HFFc6 (cell line): ENCODE data around the gene NEIL3. TPM values are rescaled to one million over a fixed set of nuclear protein-coding genes. Genes with fewer than 3 reads are reported as not detected.

Experiments
- DNase-seq: peaks from one replicate; pipeline ENCODE4 v3.0.0-alpha.2; 2018
- H3K27ac Mint-ChIP-seq: 2 replicates; pipeline ENCODE4 v1.8.0; 2020; ENCODE audit warnings: mild to moderate bottlenecking, mixed read lengths
- H3K27me3 Mint-ChIP-seq: 2 replicates; pipeline ENCODE4 v1.8.0; 2021; ENCODE audit warnings: mild to moderate bottlenecking, moderate library complexity, mixed read lengths; ENCODE audit not compliant: insufficient read depth
- H3K36me3 Mint-ChIP-seq: 2 replicates; pipeline ENCODE4 v1.8.0; 2021; ENCODE audit warnings: low read depth, mixed read lengths
- H3K4me1 Mint-ChIP-seq: 2 replicates; pipeline ENCODE4 v1.8.0; 2020; ENCODE audit warnings: low read depth, mixed read lengths
- H3K4me3 Mint-ChIP-seq: 2 replicates; pipeline ENCODE4 v1.8.0; 2020; ENCODE audit warnings: mild to moderate bottlenecking, moderate library complexity, mixed read lengths
- H3K9me3 Mint-ChIP-seq: 2 replicates; pipeline ENCODE4 v1.8.0; 2020; ENCODE audit warnings: mild to moderate bottlenecking, mixed read lengths
- total RNA-seq, 6 experiments: library from RNA; stranded (reverse); fragmentation: NEBNext Ultra II Directional; extraction: Animal tissue kit (Norgen Biotek cat#: 25700); gene quantifications; 2 replicates in 1 of 6; 3 replicates in 5 of 6; pipeline ENCODE4 v1.2.3, GENCODE V29; 2021
- TF ChIP-seq, protein P1 (sequence below): fragments of 200-600 bp; sonication (generic); IDR thresholded peaks from 2 replicates; pipeline ENCODE4 v1.5.0; 2021; ENCODE audit warnings: antibody characterized with exemption, mild to moderate bottlenecking

NEIL3 gene
- total RNA-seq, 6 experiments from 2014 or later, result 4.1 to 9.5 (median 9.0) TPM

DNA sequence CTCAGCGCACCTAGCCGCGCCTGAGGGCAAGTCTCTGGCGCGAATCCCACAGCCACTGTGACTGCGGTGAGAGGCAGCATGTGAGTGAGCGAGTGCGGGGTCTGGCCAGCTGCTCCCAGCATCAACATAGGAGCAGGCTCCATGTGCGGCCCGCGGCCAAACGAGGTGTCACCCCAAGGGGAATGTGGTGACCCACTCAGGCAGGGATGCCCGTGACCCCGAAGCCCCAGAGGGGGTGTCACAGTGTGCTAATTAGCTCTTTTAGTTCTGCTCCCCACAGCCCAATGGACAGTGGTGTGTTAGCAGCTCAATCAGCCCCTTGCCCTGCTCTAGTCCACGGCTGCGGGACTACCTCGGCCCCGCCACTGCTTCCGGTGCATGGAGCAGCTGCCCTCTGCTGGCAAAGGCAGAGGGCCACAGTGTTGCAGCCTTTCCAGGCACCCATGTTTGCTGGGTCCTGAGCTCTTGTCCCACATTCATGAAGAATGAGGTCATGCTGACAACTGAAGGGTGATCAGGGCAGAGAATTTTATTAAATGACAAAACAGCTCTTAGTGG lies 71.1 kb downstream of the NEIL3 start:
- H3K27me3 Mint-ChIP-seq, result no peaks in the 10 kb centered on the region
- H3K36me3 Mint-ChIP-seq, result no peaks in the 10 kb centered on the region
- no peaks in the 10 kb centered on the region for H3K9me3 Mint-ChIP-seq
- peaks cover 22% of the 10 kb centered on the region for H3K4me1 Mint-ChIP-seq
- no peak overlapping the region for H3K27ac Mint-ChIP-seq
- H3K4me3 Mint-ChIP-seq, result no peak overlapping the region
- DNase-seq, result no peak
- TF ChIP-seq, protein P1, sequence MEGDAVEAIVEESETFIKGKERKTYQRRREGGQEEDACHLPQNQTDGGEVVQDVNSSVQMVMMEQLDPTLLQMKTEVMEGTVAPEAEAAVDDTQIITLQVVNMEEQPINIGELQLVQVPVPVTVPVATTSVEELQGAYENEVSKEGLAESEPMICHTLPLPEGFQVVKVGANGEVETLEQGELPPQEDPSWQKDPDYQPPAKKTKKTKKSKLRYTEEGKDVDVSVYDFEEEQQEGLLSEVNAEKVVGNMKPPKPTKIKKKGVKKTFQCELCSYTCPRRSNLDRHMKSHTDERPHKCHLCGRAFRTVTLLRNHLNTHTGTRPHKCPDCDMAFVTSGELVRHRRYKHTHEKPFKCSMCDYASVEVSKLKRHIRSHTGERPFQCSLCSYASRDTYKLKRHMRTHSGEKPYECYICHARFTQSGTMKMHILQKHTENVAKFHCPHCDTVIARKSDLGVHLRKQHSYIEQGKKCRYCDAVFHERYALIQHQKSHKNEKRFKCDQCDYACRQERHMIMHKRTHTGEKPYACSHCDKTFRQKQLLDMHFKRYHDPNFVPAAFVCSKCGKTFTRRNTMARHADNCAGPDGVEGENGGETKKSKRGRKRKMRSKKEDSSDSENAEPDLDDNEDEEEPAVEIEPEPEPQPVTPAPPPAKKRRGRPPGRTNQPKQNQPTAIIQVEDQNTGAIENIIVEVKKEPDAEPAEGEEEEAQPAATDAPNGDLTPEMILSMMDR, result peak; percentile 59

GRCh38 chr4:177381762-177382310 lies 72.2 kb downstream of the NEIL3 start:
- Mint-ChIP-seq H3K27ac (no peak overlapping the region), H3K27me3 (no peaks in the 10 kb centered on the region), H3K36me3 (no peaks in the 10 kb centered on the region)

DNA sequence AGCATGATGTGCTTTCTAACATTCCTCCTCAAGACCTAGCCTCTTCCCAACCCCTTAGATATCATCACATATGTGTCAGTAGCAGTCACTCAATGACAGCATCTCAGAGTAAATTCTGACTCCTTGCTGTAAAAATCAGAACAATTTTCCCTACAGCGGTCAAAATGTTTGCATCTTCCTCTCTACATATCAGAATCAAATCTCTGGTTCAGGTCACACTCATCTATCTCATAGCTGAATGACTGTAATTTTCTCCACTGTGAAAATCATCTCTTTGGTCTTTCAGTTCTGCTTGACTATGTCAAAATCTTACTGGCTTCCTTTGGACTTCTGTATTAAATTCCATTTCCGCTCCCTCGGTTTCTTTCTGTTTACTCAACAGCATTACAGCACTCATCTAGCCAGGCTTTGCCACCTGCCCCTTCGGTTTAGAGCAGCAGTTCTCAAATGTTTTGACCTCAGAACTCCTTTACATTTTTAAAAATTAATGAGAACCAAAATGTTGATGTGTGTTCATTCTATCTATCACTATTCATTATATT lies 75.3 kb downstream of the NEIL3 start:
- peaks cover 20% of the 10 kb centered on the region for H3K4me1 Mint-ChIP-seq
- H3K9me3 Mint-ChIP-seq, result no peaks in the 10 kb centered on the region
- no peak overlapping the region for H3K4me3 Mint-ChIP-seq
- H3K27me3 Mint-ChIP-seq, result no peaks in the 10 kb centered on the region
- no peak for DNase-seq
- H3K27ac Mint-ChIP-seq, result no peak overlapping the region
- no peaks in the 10 kb centered on the region for H3K36me3 Mint-ChIP-seq
- TF ChIP-seq, protein P1, result no peak

More at GRCh38 chr4:177381762-177382310, 72.2 kb downstream of the NEIL3 start:
- TF ChIP-seq, protein P1, result no peak
- Mint-ChIP-seq H3K4me1 (peaks cover 20% of the 10 kb centered on the region), H3K4me3 (no peak overlapping the region), H3K9me3 (no peaks in the 10 kb centered on the region)
- no peak for DNase-seq

- Mint-ChIP-seq H3K27me3 (no peaks in the 10 kb centered on the region), H3K4me3 (no peak overlapping the region), H3K4me1 (peaks cover 27% of the 10 kb centered on the region), H3K9me3 (no peaks in the 10 kb centered on the region), H3K27ac (no peak overlapping the region), H3K36me3 (no peaks in the 10 kb centered on the region)
- TF ChIP-seq, protein P1, result no peak
- no peak for DNase-seq
These were observed 76.1 kb downstream of the NEIL3 start for GRCh38 chr4:177385576-177386277.

DNA sequence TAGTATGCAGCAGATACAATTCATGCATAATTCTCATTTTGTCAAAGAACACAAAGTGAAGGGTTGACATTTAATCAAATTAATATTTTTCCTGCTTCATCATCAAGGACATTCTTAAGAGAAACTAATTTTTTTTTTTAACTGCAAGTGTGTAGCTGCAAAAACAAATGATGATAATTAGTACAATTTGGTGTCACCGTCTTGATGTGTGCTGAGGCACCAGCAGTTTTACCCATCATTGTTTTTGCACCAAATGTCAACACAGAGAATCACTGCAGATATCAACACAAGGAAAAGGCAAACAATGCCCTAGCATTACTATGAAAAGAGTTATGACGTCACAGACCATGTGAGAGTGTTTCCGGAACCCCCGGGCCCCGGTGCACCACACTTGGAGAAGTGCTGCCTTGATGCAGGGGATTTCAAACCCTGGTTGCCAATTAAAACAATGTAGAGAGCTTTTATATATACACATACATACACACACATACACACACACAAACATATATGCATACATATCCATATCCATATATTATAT lies 76.7 kb downstream of the NEIL3 start:
- Mint-ChIP-seq H3K27ac (no peak overlapping the region), H3K9me3 (no peaks in the 10 kb centered on the region), H3K36me3 (no peaks in the 10 kb centered on the region), H3K4me3 (no peak overlapping the region), H3K4me1 (peaks cover 33% of the 10 kb centered on the region), H3K27me3 (no peaks in the 10 kb centered on the region)
- TF ChIP-seq, protein P1, result no peak
- DNase-seq, result no peak
